K562 (cell line): ENCODE measurements around the gene YPEL1. TPM values are rescaled to one million over a fixed set of nuclear protein-coding genes. Genes with fewer than 3 reads are reported as not detected.

ENCODE experiments used
- ATAC-seq: fragments of 200-7000 bp; cut with Tn5 transposase; 3 replicates; pipeline ENCODE4 v1.9.1; 2020; ENCODE audit warnings: moderate library complexity
- BruUV-seq: library from RNA; stranded (reverse); fragments of 400-500 nt; replicated peaks from 2 replicates; lab custom pipeline; 2021; lab: Mats Ljungman, UMichigan
- CTCF ChIA-PET: fragments of 300-600 bp; formaldehyde crosslinking; extraction: SDS; loops from one replicate; lab custom pipeline; 2021; ENCODE audit warnings: low intra/inter-chr PET ratio; lab: Yijun Ruan, JAX
- POLR2A ChIA-PET: fragments of 300-600, 350-650 bp; sonication (Branson Sonifier 250); formaldehyde crosslinking; extraction: SDS; loops from one replicate; lab custom pipeline; 2021; ENCODE audit warnings: antibody characterized with exemption, inconsistent platforms; lab: Yijun Ruan, JAX
- DNase-seq, 4 experiments: peaks; one replicate each; pipeline versions ENCODE4 v3.0.0 to v3.0.0-alpha.2; 2011 to 2018; ENCODE audit warnings: low spot score in 3 of 4, mixed read lengths in 3 of 4; ENCODE audit errors: extremely low read depth in 1 of 4
- FAIRE-seq: peaks from 2 replicates; lab custom pipeline; 2011; peaks lifted over from hg19 to GRCh38; lab: Jason Lieb, UNC
- H2AFZ ChIP-seq: 2 replicates; pipeline ENCODE4 v1.6.0; 2011; ENCODE audit warnings: low read depth, low read length, control low read depth, inconsistent platforms
- H3K27ac ChIP-seq: fragments of 200-600 bp; 3 replicates; pipeline ENCODE4 v1.8.0; 2011; ENCODE audit warnings: low read depth, mild to moderate bottlenecking, control low read depth, inconsistent platforms, low read length, moderate library complexity, mixed read lengths; ENCODE audit errors: extremely low read depth
- H3K27me3 ChIP-seq, 2 experiments: fragments of 300-600 bp in 1 of 2; 2 replicates in 1 of 2; 3 replicates in 1 of 2; pipeline versions ENCODE4 v1.6.0 to v1.8.0; 2011; ENCODE audit warnings: inconsistent platforms in 2 of 2, low read length in 2 of 2, mild to moderate bottlenecking in 1 of 2, mixed read lengths in 1 of 2, moderate library complexity in 1 of 2; ENCODE audit not compliant: control insufficient read depth in 2 of 2, insufficient read depth in 2 of 2
- H3K36me3 ChIP-seq: fragments of 300-600 bp; 3 replicates; pipeline ENCODE4 v1.8.0; 2011; ENCODE audit warnings: mild to moderate bottlenecking, low read length, inconsistent platforms; ENCODE audit not compliant: control insufficient read depth, insufficient read depth
- H3K4me1 ChIP-seq, 2 experiments: fragments of 200-600 bp in 1 of 2; replicated peaks in 1 of 2; 2 replicates in 1 of 2; 3 replicates in 1 of 2; pipeline versions ENCODE4 v1.5.1 to v1.8.0; 2011; ENCODE audit warnings: inconsistent platforms in 2 of 2, low read length in 2 of 2, mild to moderate bottlenecking in 1 of 2, mixed read lengths in 1 of 2, moderate library complexity in 1 of 2; ENCODE audit not compliant: control insufficient read depth in 2 of 2, insufficient read depth in 2 of 2
- H3K4me2 ChIP-seq: 2 replicates; pipeline ENCODE4 v1.6.1; 2011; ENCODE audit warnings: low read length, control low read depth, inconsistent platforms, mixed read lengths; ENCODE audit not compliant: insufficient read depth
- H3K4me3 ChIP-seq: fragments of 200-600 bp; sonication (generic), shearing (Covaris generic); 2 replicates; pipeline ENCODE4 v1.5.1; 2016; ENCODE audit warnings: control low read depth, inconsistent platforms
- H3K79me2 ChIP-seq: fragments of 200-600 bp; 3 replicates; pipeline ENCODE4 v1.8.0; 2011; ENCODE audit warnings: low read length, inconsistent platforms; ENCODE audit not compliant: control insufficient read depth, insufficient read depth
- H3K9ac ChIP-seq, 2 experiments: 2 replicates each; pipeline versions ENCODE4 v1.6.0 to v1.6.1; 2011; ENCODE audit warnings: low read depth in 2 of 2, low read length in 2 of 2, control low read depth in 1 of 2, inconsistent platforms in 1 of 2, mild to moderate bottlenecking in 1 of 2, mixed read lengths in 1 of 2; ENCODE audit not compliant: insufficient read depth in 1 of 2
- H3K9me1 ChIP-seq: one replicate; pipeline ENCODE4 v1.6.0; 2011; ENCODE audit warnings: inconsistent platforms, mild to moderate bottlenecking, low read length, moderate library complexity; ENCODE audit not compliant: control insufficient read depth, insufficient read depth
- H3K9me3 ChIP-seq: replicated peaks from 2 replicates; pipeline ENCODE4 v1.5.1; 2011; ENCODE audit warnings: low read depth, low read length, inconsistent platforms; ENCODE audit not compliant: control insufficient read depth, insufficient read depth
- H4K20me1 ChIP-seq: replicated peaks from 2 replicates; pipeline ENCODE4 v1.6.1; 2011; ENCODE audit warnings: low read length, inconsistent platforms, mixed read lengths; ENCODE audit not compliant: control insufficient read depth, insufficient read depth
- BCOR ChIP-seq: fragments of 450-650 bp; IDR thresholded peaks from 2 replicates; pipeline ENCODE4 v1.6.1; 2016
- DIDO1 ChIP-seq: fragments of 450-650 bp; IDR thresholded peaks from 2 replicates; pipeline ENCODE4 v1.6.1; 2016; ENCODE audit warnings: low read depth, missing biosample characterization, missing genetic modification characterization
- FOXA3 ChIP-seq, 2 experiments: fragments of 450-650 bp in 1 of 2; sonication (generic) in 1 of 2; formaldehyde crosslinking; IDR thresholded peaks in 1 of 2; conservative IDR thresholded peaks in 1 of 2; 2 replicates each; pipeline versions ENCODE4 v1.4.0 to v1.8.0; 2020 to 2022; ENCODE audit warnings: mild to moderate bottlenecking in 2 of 2, missing genetic modification reagents in 1 of 2
- HMG20A ChIP-seq: fragments of 450-650 bp; formaldehyde crosslinking; conservative IDR thresholded peaks from 2 replicates; pipeline ENCODE4 v1.4.0; 2020; ENCODE audit warnings: mild to moderate bottlenecking, mixed read lengths
- HNRNPH1 ChIP-seq: fragments of 200-400 bp; formaldehyde crosslinking; optimal IDR thresholded peaks from 2 replicates; pipeline ENCODE3; 2017; ENCODE audit warnings: low read depth, mild to moderate bottlenecking, low read length, moderate library complexity
- HNRNPL ChIP-seq: fragments of 200-400 bp; formaldehyde crosslinking; IDR thresholded peaks from 2 replicates; pipeline ENCODE4 v1.6.1; 2017; ENCODE audit warnings: low read depth, mild to moderate bottlenecking, low read length
- MED1 ChIP-seq: sonication (generic); formaldehyde crosslinking; IDR thresholded peaks from 2 replicates; pipeline ENCODE4 v1.8.1; 2023; ENCODE audit warnings: missing genetic modification reagents, borderline replicate concordance
- PYGO2 ChIP-seq: fragments of 450-650 bp; IDR thresholded peaks from 2 replicates; pipeline ENCODE4 v1.6.1; 2016; ENCODE audit warnings: mild to moderate bottlenecking, missing genetic modification characterization, moderate library complexity, missing compliant biosample characterization
- RBM14 ChIP-seq: fragments of 200-400 bp; formaldehyde crosslinking; IDR thresholded peaks from 2 replicates; pipeline ENCODE4 v1.6.1; 2018; ENCODE audit warnings: low read depth, mild to moderate bottlenecking, low read length, moderate library complexity, borderline replicate concordance; ENCODE audit not compliant: insufficient read depth
- SRSF1 ChIP-seq: fragments of 200-400 bp; formaldehyde crosslinking; IDR thresholded peaks from 2 replicates; pipeline ENCODE4 v1.6.1; 2017; ENCODE audit warnings: mild to moderate bottlenecking, low read depth, low read length, moderate library complexity
- SUPT5H ChIP-seq: fragments of 450-650 bp; IDR thresholded peaks from 2 replicates; pipeline ENCODE4 v1.6.1; 2016
- ZBTB1 ChIP-seq: sonication (generic); formaldehyde crosslinking; IDR thresholded peaks from 2 replicates; pipeline ENCODE4 v1.8.1; 2023; ENCODE audit warnings: missing genetic modification reagents, low read depth, mild to moderate bottlenecking, borderline replicate concordance
- ZBTB34 ChIP-seq: fragments of 250-450 bp; sonication (Bioruptor Pico); IDR thresholded peaks from 2 replicates; pipeline ENCODE4 v1.8.0; 2021; ENCODE audit warnings: mild to moderate bottlenecking, moderate library complexity
- ZFP30 ChIP-seq: fragments of 250-450 bp; sonication (Bioruptor Pico); IDR thresholded peaks from 2 replicates; pipeline ENCODE4 v1.8.0; 2022; ENCODE audit warnings: moderate library complexity, mild to moderate bottlenecking, inconsistent platforms, borderline replicate concordance
- ZNF263 ChIP-seq: sonication (generic); formaldehyde crosslinking; IDR thresholded peaks from 2 replicates; pipeline ENCODE4 v1.8.0; 2022; ENCODE audit warnings: mild to moderate bottlenecking, missing genetic modification reagents, borderline replicate concordance
- ZNF354B ChIP-seq: fragments of 250-450 bp; sonication (Bioruptor Pico); IDR thresholded peaks from 2 replicates; pipeline ENCODE4 v1.4.0; 2020
- ZNF764 ChIP-seq: fragments of 250-450 bp; sonication (Bioruptor Pico); IDR thresholded peaks from 2 replicates; pipeline ENCODE4 v1.4.0; 2020; ENCODE audit warnings: low read depth, mild to moderate bottlenecking, moderate library complexity
- WGBS: fragments of 100-300 bp; shearing (Covaris generic); methylation state at CpG from one replicate; pipeline ENCODE4 v1.1.6; 2016; ENCODE audit warnings: low coverage, mixed read lengths; ENCODE audit not compliant: insufficient coverage; ENCODE audit errors: missing lambda C conversion rate; 5-methylcytosine and 5-hydroxymethylcytosine counted together
- in situ Hi-C: fragments of 300-500 bp; cut with MboI; formaldehyde crosslinking; loops from 4 replicates; pipeline ENCODE4 v1.15.0; 2018; ENCODE audit warnings: inconsistent platforms, mixed read lengths
- intact Hi-C: fragments of 100-400 bp; cut with micrococcal nuclease; formaldehyde crosslinking; loops from 2 replicates; pipeline ENCODE4 v1.14.2; 2022
- polyA plus RNA-seq, 8 experiments: library from polyadenylated mRNA; depleted of rRNA in 4 of 8; stranded (reverse) in 5 of 8; unstranded in 3 of 8; fragments of >200 nt; fragmentation: Nextera tagmentation in 2 of 8; fragmentation: Illumina TruSeq in 1 of 8; extraction: Ambion mirVana in 2 of 8; extraction: Trizol in 1 of 8; gene quantifications; 2 replicates each; pipeline versions ENCODE4 v1.2.1 to v1.2.3, GENCODE V29; 2011 to 2014; ENCODE audit warnings: inconsistent platforms in 1 of 8, missing spikeins in 1 of 8
- total RNA-seq, 7 experiments: library from RNA; depleted of rRNA in 6 of 7; stranded (reverse); fragments of >200 nt in 6 of 7; fragmentation: Illumina TruSeq in 2 of 7; extraction: Trizol in 2 of 7; gene quantifications; 2 replicates each; pipeline versions ENCODE4 v1.2.1 to v1.2.3, GENCODE V29; 2011 to 2021; ENCODE audit warnings: low replicate concordance in 1 of 7
- TF ChIP-seq, protein P1 (sequence below): sonication (generic); formaldehyde crosslinking; IDR thresholded peaks from 2 replicates; pipeline ENCODE4 v1.9.0; 2022; ENCODE audit warnings: mild to moderate bottlenecking, missing genetic modification reagents

The YPEL1 gene
- total and polyA plus RNA-seq, 9 of the 15 experiments (the other 6 are each of a cell fraction or from before 2014, with no cell fraction given), result 0.07 to 2.2 (median 0.46) TPM

- FAIRE-seq (no peak), DNase-seq (peak in 1 of 4 experiments; percentile 31), ATAC-seq (peak; percentile 12)
- H3K9me1 ChIP-seq, result no peaks in the 10 kb centered on the region
- ChIA-PET POLR2A (interaction anchor here (0.6 to 9.3 kb wide), 8 partner anchors 9 to 109 kb away, joined by 3 to 258 read pairs (median 6); no protein-coding TSS in a partner anchor), CTCF (no interaction called here)
- H4K20me1 ChIP-seq, result peaks cover 5% of the 10 kb centered on the region
- no peaks in the 10 kb centered on the region for H3K27me3 ChIP-seq
- intact Hi-C loops (no loop called here), in situ Hi-C loops (no loop called here)
- peaks cover 0 to 5% of the 10 kb centered on the region in 2 experiments; a peak in 1 of 5 replicates for H3K4me1 ChIP-seq
- H3K9me3 ChIP-seq, result no peaks in the 10 kb centered on the region
- H3K27ac ChIP-seq, result no peak overlapping the region
- H3K79me2 ChIP-seq, result no peaks in the 10 kb centered on the region
- BruUV-seq, result no TSS peak
- peak overlapping the region in 1 of 2 experiments; percentile 21; a peak in 1 of 4 replicates for H3K9ac ChIP-seq
- no peak overlapping the region for H3K4me3 ChIP-seq
- peaks cover 97% of the 10 kb centered on the region for H3K36me3 ChIP-seq
- WGBS, result 90% methylated on average over 15 of the region's 15 CpGs
- H3K4me2 ChIP-seq, result no peak overlapping the region
- no peak overlapping the region for H2AFZ ChIP-seq
- TF ChIP-seq ZNF263 (CRISPR knock-in tag) (0 out of 2 replicates have a peak, but pooled peaks have one; percentile 41), PYGO2 (no peak), ZFP30 (no peak), ZNF354B (CRISPR knock-in tag) (no peak), HMG20A (CRISPR knock-in tag) (no peak), ZBTB1 (CRISPR knock-in tag) (0 out of 2 replicates have a peak, but pooled peaks have one; percentile 43), MED1 (CRISPR knock-in tag) (peak; percentile 19; the same call in 1 of the 2 replicates), SRSF1 (no peak), BCOR (no peak), ZNF764 (no peak), SUPT5H (no peak), HNRNPH1 (no peak), RBM14 (no peak), ZBTB34 (no peak), DIDO1 (tag) (no peak), HNRNPL (no peak), FOXA3 (CRISPR knock-in tag; conservative IDR thresholded peaks at IDR 0.05 in 1 of 2, IDR thresholded peaks at IDR 0.05 in 1 of 2) (0 out of 4 replicates have a peak, but pooled peaks of 1 of the 2 experiments have one; percentile 10)
- TF ChIP-seq, protein P1, sequence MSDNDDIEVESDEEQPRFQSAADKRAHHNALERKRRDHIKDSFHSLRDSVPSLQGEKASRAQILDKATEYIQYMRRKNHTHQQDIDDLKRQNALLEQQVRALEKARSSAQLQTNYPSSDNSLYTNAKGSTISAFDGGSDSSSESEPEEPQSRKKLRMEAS (CRISPR knock-in tag), result peak; percentile 5; the same call in 1 of the 2 replicates
Measured at GRCh38 chr22:21766691-21767462, 31.3 kb upstream of the YPEL1 start.
